DND-41 (cell line): Measurements from ENCODE around the gene ANKRD28.

ENCODE experiments used
- ATAC-seq: fragments of 200-7000 bp; cut with Tn5 transposase; 3 replicates; pipeline ENCODE4 v1.9.1; 2021; ENCODE audit warnings: low read depth; ENCODE audit not compliant: insufficient read depth
- DNase-seq: peaks from one replicate; pipeline ENCODE4 v3.0.0-alpha.2; 2020
- H2AFZ ChIP-seq: 2 replicates; pipeline ENCODE4 v1.6.0; 2012; ENCODE audit warnings: low read depth, low read length
- H3K27ac ChIP-seq: 2 replicates; pipeline ENCODE4 v1.5.1; 2012; ENCODE audit warnings: low read length, inconsistent platforms
- H3K27me3 ChIP-seq: fragments of 200-600 bp; sonication (generic); 2 replicates; pipeline ENCODE4 v1.6.0; 2012; ENCODE audit warnings: low read length, mild to moderate bottlenecking, inconsistent platforms; ENCODE audit not compliant: insufficient read depth, poor library complexity
- H3K36me3 ChIP-seq: 2 replicates; pipeline ENCODE4 v1.5.1; 2012; ENCODE audit warnings: low read length, inconsistent platforms; ENCODE audit not compliant: insufficient read depth
- H3K4me1 ChIP-seq: 2 replicates; pipeline ENCODE4 v1.5.1; 2012; ENCODE audit warnings: mild to moderate bottlenecking, low read length; ENCODE audit not compliant: insufficient read depth
- H3K4me2 ChIP-seq: 2 replicates; pipeline ENCODE4 v1.6.0; 2012; ENCODE audit warnings: mild to moderate bottlenecking, moderate library complexity, low read length, inconsistent platforms; ENCODE audit not compliant: insufficient read depth
- H3K4me3 ChIP-seq, 2 experiments: fragments of 200-600 bp in 1 of 2; shearing (Covaris generic) in 1 of 2; 2 replicates each; pipeline ENCODE4 v1.5.1; 2012 to 2016; ENCODE audit warnings: inconsistent platforms in 2 of 2, low read length in 2 of 2, mild to moderate bottlenecking in 2 of 2, low read depth in 1 of 2, moderate library complexity in 1 of 2
- H3K79me2 ChIP-seq: 2 replicates; pipeline ENCODE4 v1.6.0; 2012; ENCODE audit warnings: low read length, inconsistent platforms; ENCODE audit not compliant: insufficient read depth
- H3K9ac ChIP-seq: 2 replicates; pipeline ENCODE4 v1.6.0; 2012; ENCODE audit warnings: low read depth, mild to moderate bottlenecking, inconsistent platforms, low read length, moderate library complexity
- H3K9me3 ChIP-seq: 2 replicates; pipeline ENCODE4 v1.5.1; 2012; ENCODE audit warnings: low read length, moderate library complexity, mild to moderate bottlenecking, inconsistent platforms; ENCODE audit not compliant: insufficient read depth, severe bottlenecking
- H4K20me1 ChIP-seq: 2 replicates; pipeline ENCODE4 v1.6.0; 2012; ENCODE audit warnings: low read length; ENCODE audit not compliant: insufficient read depth
- EZH2 ChIP-seq: IDR thresholded peaks from 3 replicates; pipeline ENCODE4 v1.6.1; 2012; ENCODE audit warnings: borderline replicate concordance, low read depth, mild to moderate bottlenecking, moderate library complexity, low read length, inconsistent platforms; ENCODE audit not compliant: severe bottlenecking
- TF ChIP-seq, protein P1 (sequence below): IDR thresholded peaks from 2 replicates; pipeline ENCODE4 v1.5.1; 2012; ENCODE audit warnings: borderline replicate concordance, low read length, moderate library complexity, mild to moderate bottlenecking; ENCODE audit not compliant: poor library complexity, severe bottlenecking; ENCODE audit errors: extremely low read depth

Gene ANKRD28

DNA sequence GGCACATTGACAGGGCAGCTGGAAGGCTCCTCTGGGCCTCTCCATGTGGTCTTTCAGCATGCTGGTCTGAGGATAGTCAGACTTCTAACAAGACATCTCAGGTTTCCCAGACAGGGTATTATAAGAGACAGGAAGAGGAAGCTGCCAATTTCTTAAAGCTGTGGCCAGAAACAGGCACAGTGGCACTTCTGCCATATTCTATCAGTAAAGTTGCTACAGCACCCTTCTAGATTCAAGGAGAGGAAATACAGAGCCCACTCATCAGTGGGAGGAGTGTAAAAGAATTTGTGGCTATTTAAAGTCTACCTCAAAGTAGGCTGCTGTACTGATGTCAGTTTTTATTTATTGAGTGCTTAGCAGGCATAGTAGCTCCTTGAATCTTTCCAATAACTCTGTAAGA, 140.8 kb downstream of the ANKRD28 start:
- no peak for DNase-seq
- peaks cover 13% of the 10 kb centered on the region for H3K36me3 ChIP-seq
- peak overlapping the region in 1 of 2 experiments; percentile 27; a peak in 1 of 4 replicates for H3K4me3 ChIP-seq
- no peak overlapping the region for H3K9ac ChIP-seq
- no peaks in the 10 kb centered on the region for H3K79me2 ChIP-seq
- H3K4me1 ChIP-seq: peaks cover 47% of the 10 kb centered on the region
- H3K9me3 ChIP-seq: peaks cover 41% of the 10 kb centered on the region
- ATAC-seq: 0 out of 3 replicates have a peak, but pooled peaks have one; percentile 8
- H3K4me2 ChIP-seq: no peak overlapping the region
- H3K27me3 ChIP-seq: no peaks in the 10 kb centered on the region
- no peaks in the 10 kb centered on the region for H4K20me1 ChIP-seq
- TF ChIP-seq, protein P1, sequence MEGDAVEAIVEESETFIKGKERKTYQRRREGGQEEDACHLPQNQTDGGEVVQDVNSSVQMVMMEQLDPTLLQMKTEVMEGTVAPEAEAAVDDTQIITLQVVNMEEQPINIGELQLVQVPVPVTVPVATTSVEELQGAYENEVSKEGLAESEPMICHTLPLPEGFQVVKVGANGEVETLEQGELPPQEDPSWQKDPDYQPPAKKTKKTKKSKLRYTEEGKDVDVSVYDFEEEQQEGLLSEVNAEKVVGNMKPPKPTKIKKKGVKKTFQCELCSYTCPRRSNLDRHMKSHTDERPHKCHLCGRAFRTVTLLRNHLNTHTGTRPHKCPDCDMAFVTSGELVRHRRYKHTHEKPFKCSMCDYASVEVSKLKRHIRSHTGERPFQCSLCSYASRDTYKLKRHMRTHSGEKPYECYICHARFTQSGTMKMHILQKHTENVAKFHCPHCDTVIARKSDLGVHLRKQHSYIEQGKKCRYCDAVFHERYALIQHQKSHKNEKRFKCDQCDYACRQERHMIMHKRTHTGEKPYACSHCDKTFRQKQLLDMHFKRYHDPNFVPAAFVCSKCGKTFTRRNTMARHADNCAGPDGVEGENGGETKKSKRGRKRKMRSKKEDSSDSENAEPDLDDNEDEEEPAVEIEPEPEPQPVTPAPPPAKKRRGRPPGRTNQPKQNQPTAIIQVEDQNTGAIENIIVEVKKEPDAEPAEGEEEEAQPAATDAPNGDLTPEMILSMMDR: no peak
- TF ChIP-seq EZH2: no peak
- peak overlapping the region; percentile 43 for H3K27ac ChIP-seq
- H2AFZ ChIP-seq: no peak overlapping the region

DNA sequence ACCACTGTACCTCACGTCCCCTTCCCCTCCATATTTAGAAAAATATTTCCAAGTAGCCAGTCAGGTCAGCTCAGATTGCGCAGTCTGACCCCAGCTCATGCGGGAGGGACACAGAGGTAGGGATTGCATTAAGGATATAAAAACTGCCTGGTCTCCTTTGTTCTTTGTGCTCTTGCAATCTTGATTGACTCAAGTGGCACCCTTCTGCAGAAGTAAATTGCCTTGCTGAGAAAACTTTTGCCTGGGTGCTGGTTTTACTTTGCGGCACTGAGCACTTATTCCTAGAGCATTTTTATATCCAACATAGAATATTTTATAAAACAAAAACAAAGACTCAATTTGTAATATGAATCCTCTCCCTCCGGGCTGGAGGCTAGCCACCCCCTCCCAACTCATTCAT, 141.4 kb downstream of the ANKRD28 start:
- no peak overlapping the region for H3K4me2 ChIP-seq
- no peak overlapping the region for H3K9ac ChIP-seq
- no peak overlapping the region for H2AFZ ChIP-seq
- ATAC-seq (no peak), DNase-seq (no peak)
- H3K9me3 ChIP-seq: peaks cover 41% of the 10 kb centered on the region
- TF ChIP-seq, protein P1: no peak
- no peak for TF ChIP-seq EZH2
- H3K79me2 ChIP-seq: no peaks in the 10 kb centered on the region
- H3K4me3 ChIP-seq: peak overlapping the region in 1 of 2 experiments; percentile 21; a peak in 1 of 4 replicates
- peaks cover 13% of the 10 kb centered on the region for H3K36me3 ChIP-seq
- no peaks in the 10 kb centered on the region for H4K20me1 ChIP-seq
- no peaks in the 10 kb centered on the region for H3K27me3 ChIP-seq
- H3K27ac ChIP-seq: peak overlapping the region; percentile 20; the same call in 1 of the 2 replicates
- H3K4me1 ChIP-seq: peaks cover 41% of the 10 kb centered on the region

DNA sequence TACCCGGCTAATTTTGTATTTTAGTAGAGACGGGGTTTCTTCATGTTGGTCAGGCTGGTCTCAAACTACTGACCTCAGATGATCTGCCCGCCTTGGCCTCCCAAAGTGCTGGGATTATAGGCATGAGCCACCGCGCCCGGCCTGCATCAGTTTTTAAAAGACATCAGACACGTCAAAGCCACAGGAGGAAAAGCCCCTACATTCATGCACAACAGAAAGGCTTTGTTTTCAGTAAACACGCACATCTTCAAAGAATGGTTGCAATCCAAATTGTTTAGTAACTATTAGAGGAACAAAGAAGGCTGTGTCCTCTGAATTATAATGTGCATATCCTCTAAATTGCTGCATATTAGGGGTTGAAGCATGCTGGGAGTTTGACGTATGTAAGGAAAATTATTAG, 142.9 kb downstream of the ANKRD28 start:
- no peak overlapping the region for H3K27ac ChIP-seq
- H3K9ac ChIP-seq: no peak overlapping the region
- H3K4me2 ChIP-seq: no peak overlapping the region
- no peaks in the 10 kb centered on the region for H3K27me3 ChIP-seq
- H4K20me1 ChIP-seq: no peaks in the 10 kb centered on the region
- peaks cover 26% of the 10 kb centered on the region for H3K4me1 ChIP-seq
- peaks cover 13% of the 10 kb centered on the region for H3K36me3 ChIP-seq
- H3K4me3 ChIP-seq: no peak overlapping the region
- no peaks in the 10 kb centered on the region for H3K79me2 ChIP-seq
- H3K9me3 ChIP-seq: peaks cover 41% of the 10 kb centered on the region
- ATAC-seq (no peak), DNase-seq (no peak)
- no peak overlapping the region for H2AFZ ChIP-seq
- TF ChIP-seq, protein P1: no peak
- no peak for TF ChIP-seq EZH2
